Heart right ventricle (tissue), 16 donors: Measurements from ENCODE around the gene GPR108. TPM values are rescaled to one million over a fixed set of nuclear protein-coding genes. Genes with fewer than 3 reads are reported as not detected.
A peak's percentile ranks its signal among the peaks of the same experiment; 100 is the strongest.

Experiments used
- ATAC-seq, 8 donors: fragments of 200-7000 bp; cut with Tn5 transposase; one replicate each; pipeline ENCODE4 v1.9.1; 2020; ENCODE audit warnings: mild to moderate bottlenecking in 8 of 8, moderate library complexity in 8 of 8, moderate number of reproducible peaks in 1 of 8
- DNase-seq, 2 donors: peaks; one replicate each; pipeline ENCODE4 v3.0.0-alpha.2; 2020
- H3K27ac ChIP-seq, 10 donors: fragments of 200-600 bp; sonication (generic) in 2 of 10; one replicate each; pipeline versions ENCODE4 v1.5.0 to v1.8.0; 2020 to 2022; ENCODE audit warnings: mild to moderate bottlenecking in 3 of 10
- H3K27me3 ChIP-seq, 7 donors: fragments of 200-600 bp; one replicate each; pipeline ENCODE4 v1.8.0; 2021 to 2022; ENCODE audit warnings: mild to moderate bottlenecking in 2 of 7
- H3K36me3 ChIP-seq, 9 donors: fragments of 200-600 bp; sonication (generic) in 1 of 9; one replicate each; pipeline versions ENCODE4 v1.5.0 to v1.8.0; 2020 to 2022; ENCODE audit warnings: mild to moderate bottlenecking in 2 of 9
- H3K4me1 ChIP-seq, 9 donors: fragments of 200-600 bp; sonication (generic) in 1 of 9; one replicate each; pipeline versions ENCODE4 v1.5.0 to v1.8.0; 2020 to 2022; ENCODE audit warnings: mild to moderate bottlenecking in 4 of 9
- H3K4me3 ChIP-seq, 10 donors: fragments of 200-600 bp; sonication (generic) in 2 of 10; one replicate each; pipeline versions ENCODE4 v1.5.0 to v1.8.0; 2020 to 2022; ENCODE audit warnings: mild to moderate bottlenecking in 7 of 10, moderate library complexity in 2 of 10
- H3K9me3 ChIP-seq, 11 donors: fragments of 200-600 bp in 10 of 11; sonication (generic) in 2 of 11; one replicate each; pipeline versions ENCODE4 v1.5.0 to v1.8.0; 2013 to 2022; ENCODE audit warnings: mild to moderate bottlenecking in 2 of 11, control low read depth in 1 of 11, moderate library complexity in 1 of 11
- CTCF ChIP-seq, 9 donors: fragments of 200-600 bp; sonication (generic) in 2 of 9; IDR thresholded peaks; one replicate each; pipeline versions ENCODE4 v1.5.0 to v1.8.0; 2021 to 2022; ENCODE audit warnings: antibody characterized with exemption in 9 of 9, mild to moderate bottlenecking in 5 of 9, moderate library complexity in 1 of 9
- WGBS, 2 donors: extraction: QIAGEN DNeasy Blood & Tissue Kit; methylation state at CpG; one replicate each; pipeline ENCODE4 v1.1.7; 2013; ENCODE audit warnings: inconsistent platforms in 1 of 2; 5-methylcytosine and 5-hydroxymethylcytosine counted together
- intact Hi-C, 10 donors: fragments of 100-400 bp; cut with DNase I; formaldehyde crosslinking; loops; one replicate each; pipeline versions ENCODE4 v1.11.1 to v1.14.2; 2022
- polyA plus RNA-seq, 2 donors: library from polyadenylated mRNA; stranded (reverse); fragments of 200-250 nt; gene quantifications; one replicate each; pipeline ENCODE4 v1.2.3, GENCODE V29; 2013
- total RNA-seq, 10 donors: library from RNA; stranded (reverse); fragmentation: NEBNext Ultra II Directional in 3 of 10; extraction: Animal tissue kit (Norgen Biotek cat#: 25700) in 3 of 10; gene quantifications; one replicate each; pipeline versions ENCODE4 v1.2.1 to v1.2.4, GENCODE V29; 2021 to 2023
- donor health status: Arrhythmogenic right ventricular cardiomyopathy.
- donor health status: ischemic (EF 13 %, LVEDD 7.1; RV severe dilation, severe dysfunction).
- donor health status: healthy with polysubstance abuse.
- donor health status: DM: no; HTN: yes; CAD: no.
- donor health status: DM: no; HTN: no; CAD: no.
- donor health status: ischemic (EF 25% LVEDD 6.9; RV normal size, moderate dysfunction).
- donor health status: ischemic (EF 25% LVEDD 5.7; RV mildly dilated, moderate dysfunction).
- donor health status: healthy.
- donor health status: DM: yes; HTN: yes; CAD: no.
- donor health status: Ischemic cardiomyopathy.
- donor health status: ischemic (EF 35%, LVEDD 5.7; RV mildly dilated, moderate dysfunction).
- donor health status: nonischemic (EF 11% LVEDD 7.7; RV severe dilation, severe dysfunction).
- donor health status: DM: yes; HTN: yes; CAD: no.
- donor health status: PGD.
- donor health status: ischemic (EF 29% LVEDD 5.4; RV normal size, mild dysfunction).
- donor health status: nonischemic (EF 23%, LVEDD 6.1; RV moderate dilation, normal function).

GPR108 gene
- total and polyA plus RNA-seq, 12 donors: 20.4 to 62.0 (median 23.5) TPM

- Histone ChIP-seq H3K27me3 (peaks cover 0 to 23% (median 3%) of the 10 kb centered on the region in 7 donors), H3K4me1 (peaks cover 0 to 33% (median 0%) of the 10 kb centered on the region in 9 donors), H3K9me3 (no peaks in the 10 kb centered on the region), H3K4me3 (peak overlapping the region in 5 of 10 donors; percentile 4 to 42 (median 31)), H3K27ac (no peak overlapping the region), H3K36me3 (no peaks in the 10 kb centered on the region)
- DNase-seq (no peak), ATAC-seq (peak in 3 of 8 donors; percentile 4 to 51 (median 16))
- 75 to 76% methylated on average over 21 of the region's 21 CpGs for WGBS, 2 donors
- TF ChIP-seq CTCF (IDR thresholded peaks at IDR 0.05): no peak
- intact Hi-C loops: no loop called here
These were observed 18.4 kb downstream of the GPR108 start for GRCh38 chr19:6718741-6719539.

GRCh38 chr19:6718111-6718740 is 19.2 kb downstream of the GPR108 start:
- no peak for ATAC-seq
- intact Hi-C loops: no loop called here
- Histone ChIP-seq H3K9me3 (no peaks in the 10 kb centered on the region), H3K27me3 (peaks cover 0 to 25% (median 3%) of the 10 kb centered on the region in 7 donors), H3K4me3 (no peak overlapping the region), H3K27ac (no peak overlapping the region), H3K4me1 (peaks cover 0 to 26% (median 0%) of the 10 kb centered on the region in 9 donors), H3K36me3 (no peaks in the 10 kb centered on the region)
- no peak for DNase-seq
- TF ChIP-seq CTCF (IDR thresholded peaks at IDR 0.05): no peak
- WGBS, 2 donors: 66 to 74% methylated on average over 23 of the region's 23 CpGs

- WGBS, 2 donors: 72 to 87% methylated on average over 4 of the region's 4 CpGs
- ATAC-seq: no peak
- H3K27me3 ChIP-seq: peaks cover 0 to 25% (median 3%) of the 10 kb centered on the region in 7 donors
These were observed 19.9 kb downstream of the GPR108 start for GRCh38 chr19:6717441-6717971.

More at GRCh38 chr19:6717441-6717971, 19.9 kb downstream of the GPR108 start:
- Histone ChIP-seq H3K4me1 (peaks cover 0 to 19% (median 0%) of the 10 kb centered on the region in 9 donors), H3K4me3 (no peak overlapping the region), H3K9me3 (no peaks in the 10 kb centered on the region), H3K27ac (no peak overlapping the region), H3K36me3 (peaks cover 0 to under 1% (median 0%) of the 10 kb centered on the region in 9 donors)
- no peak for TF ChIP-seq CTCF (IDR thresholded peaks at IDR 0.05)
- intact Hi-C loops: no loop called here
- DNase-seq: no peak
